ENCODE measurements around the gene HPN.
A peak's percentile ranks its signal among the peaks of the same experiment; 100 is the strongest.

HPN gene

DNA sequence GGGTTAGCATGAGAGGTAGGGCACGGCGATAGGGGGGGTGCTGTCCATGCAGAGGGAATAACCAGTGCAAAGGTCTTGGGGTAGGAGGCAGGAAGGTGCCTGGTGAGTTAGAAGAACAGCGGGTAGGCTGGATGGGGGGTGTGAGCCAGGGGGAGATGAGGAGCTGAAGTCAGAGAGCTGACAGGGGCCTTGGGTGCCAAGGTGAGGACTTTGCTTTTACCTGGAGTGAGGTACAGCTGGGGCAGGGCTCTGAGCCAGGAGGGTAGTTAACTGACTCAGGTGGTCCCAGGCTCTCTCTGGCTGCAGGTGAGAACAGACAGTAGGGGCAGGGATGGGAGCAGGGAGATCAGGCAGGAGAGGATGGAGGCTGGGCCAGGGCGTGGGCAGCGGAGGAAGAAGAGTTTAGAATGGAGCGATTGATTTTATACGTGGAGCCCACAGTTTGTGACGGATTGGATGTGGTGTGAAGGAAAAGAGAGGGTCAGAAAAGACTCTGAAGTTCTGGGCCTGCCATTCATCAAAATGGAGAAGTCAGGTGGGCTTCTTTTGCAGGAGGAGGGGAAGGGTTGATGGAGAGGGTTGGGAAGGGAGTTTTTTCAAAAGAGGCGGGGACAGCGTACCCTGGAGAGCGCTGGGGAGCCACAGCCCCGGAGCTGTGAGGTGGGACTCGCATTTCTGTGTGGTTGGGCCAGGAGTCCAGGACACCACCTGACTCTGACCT, 42.6 kb upstream of the HPN start:
- TF ChIP-seq, protein P1, sequence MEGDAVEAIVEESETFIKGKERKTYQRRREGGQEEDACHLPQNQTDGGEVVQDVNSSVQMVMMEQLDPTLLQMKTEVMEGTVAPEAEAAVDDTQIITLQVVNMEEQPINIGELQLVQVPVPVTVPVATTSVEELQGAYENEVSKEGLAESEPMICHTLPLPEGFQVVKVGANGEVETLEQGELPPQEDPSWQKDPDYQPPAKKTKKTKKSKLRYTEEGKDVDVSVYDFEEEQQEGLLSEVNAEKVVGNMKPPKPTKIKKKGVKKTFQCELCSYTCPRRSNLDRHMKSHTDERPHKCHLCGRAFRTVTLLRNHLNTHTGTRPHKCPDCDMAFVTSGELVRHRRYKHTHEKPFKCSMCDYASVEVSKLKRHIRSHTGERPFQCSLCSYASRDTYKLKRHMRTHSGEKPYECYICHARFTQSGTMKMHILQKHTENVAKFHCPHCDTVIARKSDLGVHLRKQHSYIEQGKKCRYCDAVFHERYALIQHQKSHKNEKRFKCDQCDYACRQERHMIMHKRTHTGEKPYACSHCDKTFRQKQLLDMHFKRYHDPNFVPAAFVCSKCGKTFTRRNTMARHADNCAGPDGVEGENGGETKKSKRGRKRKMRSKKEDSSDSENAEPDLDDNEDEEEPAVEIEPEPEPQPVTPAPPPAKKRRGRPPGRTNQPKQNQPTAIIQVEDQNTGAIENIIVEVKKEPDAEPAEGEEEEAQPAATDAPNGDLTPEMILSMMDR (IDR thresholded peaks at IDR 0.05; ENCODE audit: insufficient read depth, low read depth, low read length, missing control alignments), result no peak
- H3K4me3 ChIP-seq (ENCODE audit: low read length), result peak overlapping the region; percentile 54
- no peak for DNase-seq (ENCODE audit: low read depth)

DNA sequence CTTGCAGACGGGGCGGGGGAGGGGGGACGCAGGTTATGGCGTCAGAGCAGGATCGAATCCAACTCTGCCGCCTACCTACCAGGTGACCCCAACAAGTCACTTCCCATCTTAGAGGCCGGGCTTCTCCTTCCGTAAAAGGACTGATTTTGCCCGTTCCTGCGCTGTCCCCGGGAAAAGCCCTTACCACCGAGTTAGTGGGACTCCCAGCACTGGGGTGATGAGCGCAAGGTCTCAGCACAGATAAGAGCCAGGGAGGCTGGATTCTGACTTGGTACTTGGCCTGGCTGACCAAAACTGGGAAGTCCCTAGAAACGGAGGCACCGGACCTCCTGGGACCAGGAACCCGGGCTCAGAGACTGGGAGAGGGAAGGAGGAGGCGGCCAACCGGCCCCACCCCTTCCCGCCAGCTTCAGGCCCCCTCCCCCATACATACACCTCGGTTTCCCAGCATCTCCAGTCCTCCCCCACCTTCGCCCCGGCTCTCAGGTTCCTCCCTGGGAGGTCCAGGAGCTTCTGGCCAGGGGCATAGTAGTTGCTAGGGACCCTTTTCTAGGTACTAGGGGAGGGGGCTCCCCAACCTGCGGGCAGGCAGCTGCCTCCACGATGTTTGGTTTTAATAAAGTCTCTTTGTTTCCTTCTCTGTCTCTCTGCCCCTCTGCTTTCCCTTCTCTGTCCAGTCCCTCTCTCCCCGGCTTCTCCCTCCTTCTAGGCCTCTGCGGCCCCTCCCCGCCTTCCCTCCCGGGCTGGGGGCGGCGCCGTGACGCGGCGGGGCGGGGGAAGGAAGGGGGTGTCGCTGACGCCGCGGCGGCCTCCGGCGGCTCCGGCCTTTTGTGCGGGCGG, 41.8 kb upstream of the HPN start, which contains the start of gene GRAMD1A:
TSS of gene GRAMD1A (plus strand) at position 826 of the 840 bp plus-strand sequence. CDS start 156 bp downstream, outside the sequence.
- TF ChIP-seq, protein P1 (IDR thresholded peaks at IDR 0.05; ENCODE audit: insufficient read depth, low read depth, low read length, missing control alignments), result no peak
- DNase-seq (ENCODE audit: low read depth), result peak; percentile 83
- H3K4me3 ChIP-seq (ENCODE audit: low read length), result peak within 1 kb of the TSS; percentile 56

DNA sequence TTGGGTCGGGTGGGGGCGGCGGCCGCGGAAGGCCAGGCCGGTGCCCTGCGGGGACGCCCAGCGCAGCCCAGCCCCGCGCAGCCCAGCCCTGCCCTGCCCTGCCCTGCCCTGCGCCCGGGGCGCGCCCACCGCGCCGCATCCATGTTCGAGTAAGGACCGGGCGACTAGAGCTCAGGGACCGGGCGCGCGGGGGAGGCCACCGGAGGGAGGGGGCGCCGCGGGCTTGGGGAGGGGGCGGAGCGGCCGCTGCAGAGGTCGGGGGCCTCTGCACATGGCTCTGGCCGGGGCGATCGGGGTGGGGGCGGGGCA, 41.2 kb upstream of the HPN start:
- DNase-seq (ENCODE audit: low read depth), result no peak
- TF ChIP-seq, protein P1 (IDR thresholded peaks at IDR 0.05; ENCODE audit: insufficient read depth, low read depth, low read length, missing control alignments), result no peak
- peak overlapping the region; percentile 56 for H3K4me3 ChIP-seq (ENCODE audit: low read length)

DNA sequence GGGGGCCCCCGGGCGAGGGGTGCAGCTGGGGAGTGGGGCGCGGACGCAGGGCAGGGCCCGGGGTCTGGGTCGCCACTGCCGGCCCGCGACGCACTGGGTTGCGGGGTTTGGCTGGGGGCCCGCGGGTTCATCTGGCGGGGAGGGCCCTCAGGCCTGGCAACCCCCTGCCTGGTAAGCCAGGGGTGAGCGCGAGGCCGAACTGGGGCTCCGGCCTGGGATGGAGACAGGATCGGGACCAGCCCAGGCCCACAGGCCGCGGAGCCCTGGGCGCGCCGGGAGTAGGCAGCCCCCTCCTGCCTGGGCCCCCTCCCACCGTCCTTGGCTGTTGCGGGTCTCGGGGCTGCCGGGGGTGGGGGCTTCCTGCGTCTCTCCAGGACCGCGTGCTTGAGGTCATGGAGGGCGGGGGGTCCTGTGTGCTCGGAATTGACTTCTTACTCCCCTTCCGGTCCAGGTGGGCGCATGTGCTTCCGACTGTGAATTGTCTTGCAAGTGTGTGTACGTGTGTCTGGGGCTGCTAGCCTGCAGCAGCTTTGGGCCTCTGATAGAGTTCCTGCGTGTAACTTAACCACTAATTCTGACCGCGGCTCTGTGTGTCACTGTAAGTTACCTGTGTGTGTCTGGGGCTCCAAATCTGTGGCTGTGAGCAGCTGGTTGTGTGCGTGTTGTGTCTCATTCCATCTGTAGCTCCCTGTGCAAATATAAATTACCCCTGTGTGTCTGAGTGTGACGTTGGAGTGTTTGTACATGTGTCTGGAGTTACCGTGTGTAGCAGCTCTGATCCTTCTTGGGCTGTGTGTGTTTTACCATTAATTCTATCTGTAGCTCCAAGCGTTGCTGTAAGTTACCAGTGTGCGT, 40.6 kb upstream of the HPN start:
- peak overlapping the region; percentile 56 for H3K4me3 ChIP-seq (ENCODE audit: low read length)
- TF ChIP-seq, protein P1 (IDR thresholded peaks at IDR 0.05; ENCODE audit: insufficient read depth, low read depth, low read length, missing control alignments), result no peak
- DNase-seq (ENCODE audit: low read depth), result peak; percentile 55

DNA sequence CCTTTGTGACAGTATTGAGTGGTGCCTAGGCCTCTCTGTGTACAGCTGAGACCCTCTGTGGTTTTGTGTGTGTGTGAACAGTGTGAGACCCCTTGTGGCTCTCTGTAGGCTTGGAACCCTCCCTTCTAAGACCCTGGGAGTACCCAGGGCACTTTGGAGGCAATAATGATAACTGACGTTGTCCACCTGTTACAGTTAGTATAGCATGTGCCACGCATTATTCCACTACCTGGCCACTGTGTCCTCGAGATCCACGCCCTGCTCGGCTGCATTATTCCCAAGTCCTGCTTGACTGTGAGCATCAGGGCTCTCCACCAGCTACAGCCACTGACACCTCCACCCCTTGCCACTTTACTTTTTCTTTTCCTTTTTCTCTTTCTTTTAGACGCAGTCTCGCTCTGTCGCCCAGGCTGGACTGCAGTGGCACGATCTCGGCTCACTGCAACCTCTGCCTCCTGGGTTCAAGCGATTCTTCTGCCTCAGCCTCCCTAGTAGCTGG, 39.4 kb upstream of the HPN start:
- TF ChIP-seq, protein P1 (IDR thresholded peaks at IDR 0.05; ENCODE audit: insufficient read depth, low read depth, low read length, missing control alignments), result no peak
- DNase-seq (ENCODE audit: low read depth), result no peak
- no peak overlapping the region for H3K4me3 ChIP-seq (ENCODE audit: low read length)

DNA sequence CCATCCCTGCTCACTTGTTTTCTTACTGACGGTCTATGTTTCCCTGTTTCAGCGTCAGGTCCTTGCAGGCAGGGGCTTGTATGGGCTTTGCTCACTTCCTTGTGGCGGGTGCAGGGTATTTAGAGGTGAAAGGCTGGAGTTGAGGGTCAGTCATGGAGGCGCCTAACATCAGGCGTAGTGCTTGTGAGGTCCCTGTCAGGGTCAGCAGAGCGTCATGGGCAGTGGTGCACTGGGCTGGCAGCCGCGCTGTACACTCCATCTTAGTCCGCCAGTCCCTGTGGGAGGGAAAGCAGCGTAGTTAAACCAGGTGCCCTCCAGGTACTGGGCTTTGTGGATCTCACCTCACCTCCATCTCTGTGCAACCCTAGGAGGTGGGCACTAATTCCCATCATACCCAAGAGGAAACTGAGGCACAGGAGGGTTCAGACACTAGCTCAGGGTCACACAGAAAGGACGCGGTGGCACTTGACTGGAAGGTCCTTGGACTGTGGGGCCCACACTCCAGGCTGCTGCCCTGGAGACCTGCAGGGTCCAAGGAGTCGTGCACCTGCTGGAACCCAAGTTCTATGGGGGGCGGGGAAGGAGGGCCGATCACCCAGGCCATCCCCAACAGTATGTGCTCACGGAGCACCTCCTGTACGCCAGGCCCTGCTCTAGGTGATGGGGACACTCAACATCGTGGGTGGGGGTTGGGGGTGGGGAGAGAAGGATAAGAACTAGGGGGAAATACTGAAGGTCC, 36.8 kb upstream of the HPN start:
- H3K4me3 ChIP-seq (ENCODE audit: low read length), result no peak overlapping the region
- DNase-seq (ENCODE audit: low read depth), result no peak
- TF ChIP-seq, protein P1 (IDR thresholded peaks at IDR 0.05; ENCODE audit: insufficient read depth, low read depth, low read length, missing control alignments), result no peak

Data from epithelial cell of esophagus (primary cell).